Neural crest cell (in vitro differentiated cells): ENCODE results near the gene COL2A1. TPM values are rescaled to one million over a fixed set of nuclear protein-coding genes. Genes with fewer than 3 reads are reported as not detected.

ENCODE experiments used
- DNase-seq: peaks from one replicate; pipeline ENCODE4 v3.0.0; 2021; ENCODE audit warnings: low read depth, mixed read lengths, low spot score
- H3K27ac Mint-ChIP-seq: one replicate; pipeline ENCODE4 v1.8.0; 2021; ENCODE audit warnings: mild to moderate bottlenecking, mixed read lengths; ENCODE audit not compliant: unreplicated experiment
- H3K27me3 Mint-ChIP-seq: 2 replicates; pipeline ENCODE4 v1.8.0; 2021; ENCODE audit warnings: low read depth, mild to moderate bottlenecking, mixed read lengths
- H3K36me3 Mint-ChIP-seq: 2 replicates; pipeline ENCODE4 v1.8.0; 2021; ENCODE audit warnings: low read depth, mild to moderate bottlenecking, mixed read lengths
- H3K4me1 Mint-ChIP-seq: 2 replicates; pipeline ENCODE4 v1.8.0; 2021; ENCODE audit warnings: mixed read lengths
- H3K4me3 Mint-ChIP-seq: one replicate; pipeline ENCODE4 v1.8.0; 2021; ENCODE audit warnings: mild to moderate bottlenecking, mixed read lengths
- H3K9me3 Mint-ChIP-seq: 2 replicates; pipeline ENCODE4 v1.8.0; 2021; ENCODE audit warnings: mixed read lengths
- total RNA-seq: library from RNA; stranded (reverse); gene quantifications from 2 replicates; pipeline ENCODE4 v1.2.1, GENCODE V29; 2021
- TF ChIP-seq, protein P1 (sequence below): fragments of 200-600 bp; sonication (generic); conservative IDR thresholded peaks from 2 replicates; pipeline ENCODE4 v1.5.0; 2021; ENCODE audit warnings: antibody characterized with exemption, mild to moderate bottlenecking

COL2A1 gene
- total RNA-seq, 1 donor from 2014 or later, result 386 TPM

DNA sequence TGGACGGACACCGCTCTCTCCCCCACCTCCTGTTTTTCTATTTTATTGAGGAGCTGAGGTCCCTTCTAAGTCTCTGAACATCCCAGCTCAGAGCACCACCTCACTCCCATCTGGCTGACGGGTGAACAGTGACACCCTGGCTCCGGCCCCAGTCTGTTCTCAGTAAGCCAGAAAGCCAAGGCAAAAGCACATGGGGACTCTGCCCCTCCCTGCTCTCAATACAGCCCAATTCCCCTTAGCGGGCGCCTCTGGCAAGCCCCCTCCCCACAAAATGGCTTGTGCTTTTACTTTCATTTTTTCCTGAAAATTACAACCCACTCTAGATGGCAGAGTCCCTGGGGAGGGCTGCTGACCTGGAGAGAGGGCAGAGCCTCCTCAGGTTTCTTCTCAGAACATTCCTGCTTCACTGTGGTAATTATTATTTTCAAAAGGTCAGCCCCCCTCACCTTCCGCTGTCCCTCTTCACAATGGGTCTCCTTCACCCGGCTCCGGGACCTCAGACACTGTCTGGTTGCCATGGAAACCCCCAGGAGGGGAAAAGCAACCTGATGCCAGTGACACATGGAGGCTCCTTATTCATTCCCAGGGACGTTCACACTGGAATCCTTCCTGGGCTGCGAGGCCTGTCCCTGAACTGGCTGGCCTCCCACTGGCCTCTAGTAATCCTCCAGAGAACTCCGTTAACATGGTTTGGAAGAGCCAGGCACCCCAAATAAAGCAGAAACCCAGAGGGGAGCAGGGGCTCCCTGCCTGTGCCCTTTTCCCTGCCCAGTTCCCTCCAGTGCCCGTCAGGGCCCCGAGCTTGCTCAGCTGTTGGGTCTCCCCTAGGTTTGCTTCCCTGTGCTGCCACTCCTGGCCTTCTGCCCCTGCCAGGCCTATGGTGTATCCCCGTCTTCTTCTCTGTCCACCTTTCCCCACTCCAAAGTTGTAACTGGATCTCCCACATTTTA lies 15.9 kb downstream of the COL2A1 start:
- peaks cover 21% of the 10 kb centered on the region for H3K36me3 Mint-ChIP-seq
- no peaks in the 10 kb centered on the region for H3K27me3 Mint-ChIP-seq
- peaks cover 34% of the 10 kb centered on the region for H3K4me1 Mint-ChIP-seq
- peak overlapping the region; percentile 21 for H3K27ac Mint-ChIP-seq
- peak; percentile 51 for DNase-seq
- TF ChIP-seq, protein P1, sequence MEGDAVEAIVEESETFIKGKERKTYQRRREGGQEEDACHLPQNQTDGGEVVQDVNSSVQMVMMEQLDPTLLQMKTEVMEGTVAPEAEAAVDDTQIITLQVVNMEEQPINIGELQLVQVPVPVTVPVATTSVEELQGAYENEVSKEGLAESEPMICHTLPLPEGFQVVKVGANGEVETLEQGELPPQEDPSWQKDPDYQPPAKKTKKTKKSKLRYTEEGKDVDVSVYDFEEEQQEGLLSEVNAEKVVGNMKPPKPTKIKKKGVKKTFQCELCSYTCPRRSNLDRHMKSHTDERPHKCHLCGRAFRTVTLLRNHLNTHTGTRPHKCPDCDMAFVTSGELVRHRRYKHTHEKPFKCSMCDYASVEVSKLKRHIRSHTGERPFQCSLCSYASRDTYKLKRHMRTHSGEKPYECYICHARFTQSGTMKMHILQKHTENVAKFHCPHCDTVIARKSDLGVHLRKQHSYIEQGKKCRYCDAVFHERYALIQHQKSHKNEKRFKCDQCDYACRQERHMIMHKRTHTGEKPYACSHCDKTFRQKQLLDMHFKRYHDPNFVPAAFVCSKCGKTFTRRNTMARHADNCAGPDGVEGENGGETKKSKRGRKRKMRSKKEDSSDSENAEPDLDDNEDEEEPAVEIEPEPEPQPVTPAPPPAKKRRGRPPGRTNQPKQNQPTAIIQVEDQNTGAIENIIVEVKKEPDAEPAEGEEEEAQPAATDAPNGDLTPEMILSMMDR, result no peak
- peak overlapping the region; percentile 43 for H3K4me3 Mint-ChIP-seq
- no peaks in the 10 kb centered on the region for H3K9me3 Mint-ChIP-seq

DNA sequence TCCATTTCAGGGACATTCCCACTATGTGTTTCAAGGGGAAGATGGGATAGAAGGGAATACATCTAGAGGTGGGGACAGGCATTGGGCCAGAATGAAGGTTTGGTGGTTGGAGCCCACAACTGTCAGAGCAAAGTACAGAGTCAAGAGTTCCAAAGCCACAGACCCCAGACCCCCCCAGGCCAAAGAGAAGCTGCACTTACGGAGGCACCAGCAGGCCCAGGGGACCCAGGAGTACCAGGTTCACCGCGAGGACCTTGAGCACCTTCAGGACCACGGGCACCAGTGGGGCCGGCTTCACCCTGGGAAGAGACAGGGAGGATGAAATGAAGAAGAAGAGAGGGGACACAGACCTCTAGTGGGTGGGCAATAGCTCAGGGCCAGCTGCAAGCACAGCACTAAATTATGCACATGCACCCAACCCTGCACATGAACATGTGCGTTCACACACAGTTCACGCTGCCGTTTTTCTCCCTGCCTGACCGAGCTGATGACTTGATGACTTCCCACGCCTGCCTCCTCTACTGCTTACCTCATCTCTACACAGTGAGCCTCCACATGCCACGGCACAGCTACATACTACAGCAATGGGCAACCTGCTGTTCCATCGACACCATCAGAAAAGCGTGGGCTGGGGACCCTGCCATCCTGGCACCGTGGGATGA lies 16.7 kb downstream of the COL2A1 start:
- Mint-ChIP-seq H3K27ac (peak overlapping the region; percentile 21), H3K4me3 (no peak overlapping the region), H3K4me1 (peaks cover 34% of the 10 kb centered on the region)

DNA sequence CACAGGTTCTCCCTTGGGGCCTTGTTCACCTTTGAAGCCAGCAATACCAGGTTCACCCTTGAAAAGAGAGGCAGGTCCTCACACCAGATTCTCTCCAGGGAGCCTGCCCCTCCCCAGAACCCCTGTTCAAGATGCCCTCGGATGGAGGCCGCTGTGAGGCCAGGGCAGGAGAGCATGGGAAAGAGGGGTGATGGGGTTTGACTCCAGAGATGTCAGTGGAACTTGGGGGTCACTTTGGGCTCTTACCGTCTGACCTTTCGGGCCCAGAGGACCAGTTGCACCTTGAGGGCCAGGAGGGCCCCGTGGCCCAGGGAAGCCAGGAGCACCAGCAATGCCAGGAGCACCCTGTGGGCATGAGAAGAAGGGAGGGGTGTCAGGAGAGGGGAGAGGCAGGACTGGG lies 17.4 kb downstream of the COL2A1 start:
- H3K27ac Mint-ChIP-seq, result no peak overlapping the region
- peaks cover 34% of the 10 kb centered on the region for H3K4me1 Mint-ChIP-seq
- TF ChIP-seq, protein P1, result no peak
- no peak overlapping the region for H3K4me3 Mint-ChIP-seq
- peaks cover 19% of the 10 kb centered on the region for H3K36me3 Mint-ChIP-seq
- DNase-seq, result no peak
- no peaks in the 10 kb centered on the region for H3K27me3 Mint-ChIP-seq
- H3K9me3 Mint-ChIP-seq, result no peaks in the 10 kb centered on the region

More for the DNA sequence above, 16.7 kb downstream of the COL2A1 start:
- DNase-seq, result no peak
- H3K27me3 Mint-ChIP-seq, result no peaks in the 10 kb centered on the region
- H3K9me3 Mint-ChIP-seq, result no peaks in the 10 kb centered on the region
- H3K36me3 Mint-ChIP-seq, result peaks cover 19% of the 10 kb centered on the region
- TF ChIP-seq, protein P1, result no peak

DNA sequence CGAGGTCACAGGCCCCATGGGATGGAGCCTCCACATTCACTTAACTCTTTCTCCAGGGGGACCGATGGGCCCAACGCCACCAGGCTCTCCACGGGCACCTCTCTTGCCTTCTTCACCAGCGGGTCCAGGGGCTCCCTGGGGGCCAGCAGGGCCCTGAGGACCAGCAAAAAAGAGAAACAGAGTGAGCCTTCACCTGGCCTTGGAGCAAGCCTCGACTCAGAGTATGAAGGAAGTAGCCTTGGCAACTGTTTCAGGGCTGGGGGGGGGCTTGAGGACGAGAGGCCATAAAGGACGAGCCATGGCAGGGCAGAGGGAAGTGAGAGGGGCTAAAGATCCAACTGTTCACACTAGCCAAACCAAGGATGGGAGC lies 18.0 kb downstream of the COL2A1 start:
- H3K36me3 Mint-ChIP-seq, result peaks cover 19% of the 10 kb centered on the region
- no peak for DNase-seq
- no peak overlapping the region for H3K27ac Mint-ChIP-seq
- H3K4me1 Mint-ChIP-seq, result peaks cover 34% of the 10 kb centered on the region
- no peaks in the 10 kb centered on the region for H3K9me3 Mint-ChIP-seq
- no peaks in the 10 kb centered on the region for H3K27me3 Mint-ChIP-seq
- no peak overlapping the region for H3K4me3 Mint-ChIP-seq
- TF ChIP-seq, protein P1, result no peak

DNA sequence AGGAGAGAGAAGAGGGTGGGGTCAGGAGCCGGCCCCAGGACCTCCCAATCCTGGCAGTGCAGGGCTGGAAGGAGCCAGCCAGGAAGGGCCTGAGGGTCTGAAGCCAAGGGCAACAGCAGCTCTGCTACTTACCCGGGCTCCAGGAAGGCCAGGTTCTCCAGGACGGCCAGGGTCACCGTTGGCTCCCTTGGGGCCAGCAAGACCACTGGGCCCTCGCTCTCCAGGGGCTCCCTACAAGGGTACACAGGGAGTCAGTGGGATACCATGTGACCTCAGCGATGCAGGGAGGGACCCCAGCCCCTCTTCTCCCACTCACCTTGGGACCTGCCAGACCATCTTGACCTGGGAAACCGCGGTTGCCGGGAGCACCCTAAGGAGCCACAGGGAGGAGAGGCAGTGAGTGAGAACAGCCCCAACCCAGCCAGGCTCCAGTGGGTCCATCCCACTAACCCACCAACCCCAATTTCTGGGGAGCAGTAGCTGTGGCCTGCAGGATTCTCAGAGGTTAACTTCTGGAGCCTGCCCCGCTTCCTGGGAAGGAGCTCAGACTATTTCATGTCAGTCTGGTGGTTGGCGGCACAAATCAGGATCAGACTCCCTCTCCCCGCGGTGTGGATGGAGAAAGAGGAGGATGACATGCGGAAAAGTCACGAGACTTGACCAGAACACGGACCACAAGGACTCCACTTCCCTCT lies 18.5 kb downstream of the COL2A1 start:
- H3K27ac Mint-ChIP-seq, result no peak overlapping the region
- no peaks in the 10 kb centered on the region for H3K27me3 Mint-ChIP-seq

More for the DNA sequence above, 18.5 kb downstream of the COL2A1 start:
- TF ChIP-seq, protein P1, result no peak
- no peaks in the 10 kb centered on the region for H3K9me3 Mint-ChIP-seq
- DNase-seq, result no peak
- peaks cover 34% of the 10 kb centered on the region for H3K4me1 Mint-ChIP-seq
- H3K36me3 Mint-ChIP-seq, result peaks cover 19% of the 10 kb centered on the region
- H3K4me3 Mint-ChIP-seq, result no peak overlapping the region
